GM12875 (cell line): ENCODE results near the gene HELB.

Experiments
- H3K4me3 ChIP-seq: one replicate; pipeline ENCODE4 v1.5.1; 2011; ENCODE audit warnings: low read depth, low read length, control low read depth
- TF ChIP-seq, protein P1 (sequence below): IDR thresholded peaks from 2 replicates; pipeline ENCODE4 v1.5.1; 2011; ENCODE audit warnings: low read depth, mild to moderate bottlenecking, control low read depth, inconsistent platforms, low read length, moderate library complexity, borderline replicate concordance; ENCODE audit not compliant: insufficient read depth

The HELB gene

DNA sequence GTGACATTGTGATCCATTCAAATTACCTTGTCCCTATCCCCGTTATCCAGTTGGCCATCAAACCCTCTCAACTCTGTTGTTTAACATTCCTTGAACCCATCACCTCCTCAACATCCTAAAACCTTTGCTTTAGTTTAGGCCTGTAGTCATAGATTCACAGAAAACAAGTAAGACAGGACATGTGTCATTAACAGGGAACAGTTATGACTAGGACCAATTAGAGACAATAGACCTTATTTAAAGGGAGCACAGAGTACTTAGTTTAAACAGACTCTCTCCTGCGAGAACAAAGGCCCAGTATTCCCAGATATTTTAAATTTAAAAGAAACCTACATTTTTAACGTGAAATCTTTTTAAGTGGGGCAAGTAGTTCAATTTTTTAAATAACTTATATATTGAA lies 20.0 kb upstream of the HELB start:
- H3K4me3 ChIP-seq, result no peak overlapping the region
- TF ChIP-seq, protein P1, sequence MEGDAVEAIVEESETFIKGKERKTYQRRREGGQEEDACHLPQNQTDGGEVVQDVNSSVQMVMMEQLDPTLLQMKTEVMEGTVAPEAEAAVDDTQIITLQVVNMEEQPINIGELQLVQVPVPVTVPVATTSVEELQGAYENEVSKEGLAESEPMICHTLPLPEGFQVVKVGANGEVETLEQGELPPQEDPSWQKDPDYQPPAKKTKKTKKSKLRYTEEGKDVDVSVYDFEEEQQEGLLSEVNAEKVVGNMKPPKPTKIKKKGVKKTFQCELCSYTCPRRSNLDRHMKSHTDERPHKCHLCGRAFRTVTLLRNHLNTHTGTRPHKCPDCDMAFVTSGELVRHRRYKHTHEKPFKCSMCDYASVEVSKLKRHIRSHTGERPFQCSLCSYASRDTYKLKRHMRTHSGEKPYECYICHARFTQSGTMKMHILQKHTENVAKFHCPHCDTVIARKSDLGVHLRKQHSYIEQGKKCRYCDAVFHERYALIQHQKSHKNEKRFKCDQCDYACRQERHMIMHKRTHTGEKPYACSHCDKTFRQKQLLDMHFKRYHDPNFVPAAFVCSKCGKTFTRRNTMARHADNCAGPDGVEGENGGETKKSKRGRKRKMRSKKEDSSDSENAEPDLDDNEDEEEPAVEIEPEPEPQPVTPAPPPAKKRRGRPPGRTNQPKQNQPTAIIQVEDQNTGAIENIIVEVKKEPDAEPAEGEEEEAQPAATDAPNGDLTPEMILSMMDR, result no peak

GRCh38 chr12:66287275-66287674 lies 15.0 kb upstream of the HELB start:
- TF ChIP-seq, protein P1, result no peak
- no peak overlapping the region for H3K4me3 ChIP-seq

DNA sequence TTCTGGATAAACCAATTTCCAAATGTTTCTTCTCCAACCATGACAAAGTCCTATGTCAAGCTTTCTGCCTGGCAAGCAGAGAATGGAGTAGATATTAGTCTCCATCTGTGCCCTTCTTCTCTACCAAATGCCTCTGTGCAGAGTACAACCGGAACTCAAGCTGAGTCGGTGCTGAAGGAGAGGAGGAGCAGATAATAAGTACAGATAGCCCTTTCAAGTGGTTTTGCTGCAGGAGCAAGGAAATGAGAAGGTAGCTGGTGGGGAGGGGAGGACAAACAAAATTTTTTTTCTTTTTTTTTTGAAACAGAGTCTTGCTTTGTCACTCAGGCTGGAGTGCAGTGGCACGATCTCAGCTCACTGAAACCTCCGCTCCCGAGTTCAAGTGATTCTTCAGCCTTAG lies 14.2 kb upstream of the HELB start:
- TF ChIP-seq, protein P1, result no peak
- no peak overlapping the region for H3K4me3 ChIP-seq

GRCh38 chr12:66289485-66289884 lies 12.8 kb upstream of the HELB start:
- TF ChIP-seq, protein P1, result no peak
- H3K4me3 ChIP-seq, result no peak overlapping the region

DNA sequence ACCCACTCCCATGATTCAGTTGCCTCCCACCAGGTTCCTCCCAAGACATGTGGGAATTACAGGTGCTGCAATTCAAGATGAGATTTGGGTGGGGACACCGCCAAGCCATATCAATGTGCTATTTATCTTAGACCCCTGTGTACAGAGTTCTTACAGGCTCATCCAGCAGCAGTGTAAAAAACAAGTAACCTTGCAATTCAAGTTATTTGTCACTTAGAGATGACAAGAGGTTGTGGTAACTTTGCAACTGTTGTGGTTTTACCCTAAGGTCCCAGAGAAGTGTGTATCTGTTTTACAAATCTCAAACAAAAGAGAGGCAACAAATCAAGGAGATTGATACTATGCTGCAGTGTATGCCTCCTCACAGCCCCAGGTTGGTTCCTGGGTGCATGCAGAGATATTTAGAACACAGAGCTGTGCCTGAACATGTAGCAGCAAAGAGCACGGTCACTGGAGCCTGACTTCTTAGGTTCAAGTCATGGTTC lies 11.5 kb upstream of the HELB start:
- no peak overlapping the region for H3K4me3 ChIP-seq
- TF ChIP-seq, protein P1, result no peak

DNA sequence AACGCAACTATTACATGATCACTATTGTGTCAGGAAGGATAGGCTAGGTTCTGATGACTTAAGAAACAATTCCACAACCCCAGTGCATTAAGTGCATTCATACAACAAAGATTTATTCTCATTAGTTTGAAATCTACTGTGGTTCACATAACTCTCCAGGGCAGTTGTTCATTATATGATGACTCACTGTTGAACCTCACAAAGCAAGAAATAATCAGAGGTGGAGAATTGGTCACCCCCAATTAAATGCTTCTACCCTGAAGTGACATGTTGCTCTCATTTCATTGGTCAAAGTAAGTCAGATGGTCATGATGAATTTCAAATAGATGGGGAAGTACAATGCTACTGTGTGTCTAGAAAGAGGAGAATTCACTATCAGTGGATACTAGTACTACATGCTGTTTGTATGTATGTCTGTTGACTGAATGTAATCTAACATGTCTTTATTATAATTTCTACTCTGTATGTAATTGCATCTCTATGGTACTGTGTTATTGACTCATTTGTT lies 6.1 kb upstream of the HELB start:
- TF ChIP-seq, protein P1, result no peak
- H3K4me3 ChIP-seq, result no peak overlapping the region

- TF ChIP-seq, protein P1, result no peak
- H3K4me3 ChIP-seq, result no peak overlapping the region
Measured at GRCh38 chr12:66297080-66297479, 5.2 kb upstream of the HELB start.
